Peyer's patch (tissue), 4 donors: Measurements from ENCODE around the gene FAM219B.

Experiments used
- POLR2A ChIP-seq, 2 donors: fragments of 450-650 bp; IDR thresholded peaks; one replicate each; pipeline ENCODE4 v1.5.1; 2017; ENCODE audit warnings: antibody characterized with exemption in 2 of 2, mild to moderate bottlenecking in 2 of 2, moderate library complexity in 2 of 2
- TF ChIP-seq, protein P1 (sequence below), 6 experiments: fragments of 450-650 bp in 4 of 6; fragments of 200-600 bp in 2 of 6; sonication (generic) in 1 of 6; IDR thresholded peaks; one replicate each; pipeline ENCODE4 v1.5.1; 2017 to 2019; ENCODE audit warnings: antibody characterized with exemption in 6 of 6, mild to moderate bottlenecking in 3 of 6, moderate library complexity in 1 of 6

DNA sequence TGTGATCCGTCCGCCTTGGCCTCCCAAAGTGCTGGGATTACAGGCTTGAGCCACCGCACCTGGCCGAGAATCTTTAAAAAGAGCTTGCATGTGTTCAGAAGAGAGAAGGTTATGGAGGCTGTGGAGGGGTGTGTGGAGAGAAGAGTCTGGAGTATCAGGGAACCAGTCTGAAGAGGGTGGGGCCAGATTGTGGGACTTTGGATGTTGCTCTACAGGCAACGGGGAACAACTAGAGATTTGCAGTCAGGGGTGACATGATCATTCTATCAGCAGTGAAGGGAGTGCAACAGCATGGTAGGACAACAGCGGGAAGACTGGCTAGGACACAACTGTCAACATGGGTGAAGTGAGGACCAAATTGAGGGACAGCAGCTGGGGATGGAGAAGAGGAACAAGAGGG lies 42.4 kb downstream of the FAM219B start:
- TF ChIP-seq, protein P1, sequence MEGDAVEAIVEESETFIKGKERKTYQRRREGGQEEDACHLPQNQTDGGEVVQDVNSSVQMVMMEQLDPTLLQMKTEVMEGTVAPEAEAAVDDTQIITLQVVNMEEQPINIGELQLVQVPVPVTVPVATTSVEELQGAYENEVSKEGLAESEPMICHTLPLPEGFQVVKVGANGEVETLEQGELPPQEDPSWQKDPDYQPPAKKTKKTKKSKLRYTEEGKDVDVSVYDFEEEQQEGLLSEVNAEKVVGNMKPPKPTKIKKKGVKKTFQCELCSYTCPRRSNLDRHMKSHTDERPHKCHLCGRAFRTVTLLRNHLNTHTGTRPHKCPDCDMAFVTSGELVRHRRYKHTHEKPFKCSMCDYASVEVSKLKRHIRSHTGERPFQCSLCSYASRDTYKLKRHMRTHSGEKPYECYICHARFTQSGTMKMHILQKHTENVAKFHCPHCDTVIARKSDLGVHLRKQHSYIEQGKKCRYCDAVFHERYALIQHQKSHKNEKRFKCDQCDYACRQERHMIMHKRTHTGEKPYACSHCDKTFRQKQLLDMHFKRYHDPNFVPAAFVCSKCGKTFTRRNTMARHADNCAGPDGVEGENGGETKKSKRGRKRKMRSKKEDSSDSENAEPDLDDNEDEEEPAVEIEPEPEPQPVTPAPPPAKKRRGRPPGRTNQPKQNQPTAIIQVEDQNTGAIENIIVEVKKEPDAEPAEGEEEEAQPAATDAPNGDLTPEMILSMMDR (IDR thresholded peaks at IDR 0.05) = no peak
- TF ChIP-seq POLR2A (IDR thresholded peaks at IDR 0.05) = no peak
